H9 (cell line): Measurements from ENCODE around the gene SEL1L. TPM values are rescaled to one million over a fixed set of nuclear protein-coding genes. Genes with fewer than 3 reads are reported as not detected.

Source experiments
- DNase-seq: peaks from one replicate; pipeline ENCODE4 v3.0.0-alpha.2; 2017
- H2AFZ ChIP-seq: one replicate; pipeline ENCODE4 v1.6.1; 2013; ENCODE audit warnings: mild to moderate bottlenecking, low read length, control low read depth, moderate library complexity
- H2AK5ac ChIP-seq: 2 replicates; pipeline ENCODE4 v1.6.1; 2013; ENCODE audit warnings: low read length, control low read depth, mixed read lengths; ENCODE audit not compliant: insufficient read length
- H2BK120ac ChIP-seq: one replicate; pipeline ENCODE4 v1.6.1; 2013; ENCODE audit warnings: low read depth, mild to moderate bottlenecking, low read length, control low read depth, inconsistent platforms; ENCODE audit not compliant: poor library complexity, severe bottlenecking
- H2BK12ac ChIP-seq: 2 replicates; pipeline ENCODE4 v1.6.1; 2013; ENCODE audit warnings: low read length, control low read depth, mixed read lengths, low read depth; ENCODE audit not compliant: insufficient read length
- H2BK15ac ChIP-seq: 2 replicates; pipeline ENCODE4 v1.6.1; 2013; ENCODE audit warnings: low read depth, low read length, control low read depth
- H2BK20ac ChIP-seq: one replicate; pipeline ENCODE4 v1.6.1; 2013; ENCODE audit warnings: low read depth, mild to moderate bottlenecking, low read length, control low read depth, inconsistent platforms; ENCODE audit not compliant: poor library complexity, severe bottlenecking
- H2BK5ac ChIP-seq: 2 replicates; pipeline ENCODE4 v1.6.1; 2013; ENCODE audit warnings: low read length, control low read depth, mixed read lengths; ENCODE audit not compliant: insufficient read length
- H3K14ac ChIP-seq: 2 replicates; pipeline ENCODE4 v1.6.1; 2013; ENCODE audit warnings: low read length, control low read depth; ENCODE audit not compliant: insufficient read depth
- H3K18ac ChIP-seq: 2 replicates; pipeline ENCODE4 v1.6.1; 2013; ENCODE audit warnings: low read depth, mild to moderate bottlenecking, mixed read lengths, low read length, control low read depth; ENCODE audit not compliant: insufficient read length
- H3K23ac ChIP-seq: 2 replicates; pipeline ENCODE4 v1.6.1; 2013; ENCODE audit warnings: low read length, control low read depth, mixed read lengths, low read depth; ENCODE audit not compliant: insufficient read length
- H3K23me2 ChIP-seq: 2 replicates; pipeline ENCODE4 v1.6.1; 2013; ENCODE audit warnings: low read depth, mild to moderate bottlenecking, mixed read lengths, low read length, control low read depth; ENCODE audit not compliant: insufficient read length, poor library complexity, severe bottlenecking
- H3K27ac ChIP-seq: 2 replicates; pipeline ENCODE4 v1.5.1; 2013; ENCODE audit warnings: low read length, control low read depth, mixed read lengths, low read depth; ENCODE audit not compliant: insufficient read length
- H3K27me3 ChIP-seq: 2 replicates; pipeline ENCODE4 v1.6.1; 2013; ENCODE audit warnings: low read length, control low read depth, inconsistent platforms; ENCODE audit not compliant: insufficient read depth
- H3K4ac ChIP-seq: 2 replicates; pipeline ENCODE4 v1.6.1; 2013; ENCODE audit warnings: low read depth, mild to moderate bottlenecking, control low read depth, inconsistent platforms, low read length, moderate library complexity
- H3K4me1 ChIP-seq: 2 replicates; pipeline ENCODE4 v1.6.1; 2013; ENCODE audit warnings: low read length, control low read depth, inconsistent platforms; ENCODE audit not compliant: insufficient read depth
- H3K4me2 ChIP-seq: 2 replicates; pipeline ENCODE4 v1.6.1; 2013; ENCODE audit warnings: low read length, control low read depth, mixed read lengths; ENCODE audit not compliant: insufficient read length, insufficient read depth
- H3K56ac ChIP-seq: 2 replicates; pipeline ENCODE4 v1.6.1; 2013; ENCODE audit warnings: low read depth, mild to moderate bottlenecking, mixed read lengths, low read length, control low read depth; ENCODE audit not compliant: insufficient read length
- H3K79me1 ChIP-seq: 2 replicates; pipeline ENCODE4 v1.6.1; 2013; ENCODE audit warnings: low read depth, mild to moderate bottlenecking, moderate library complexity, low read length, control low read depth, inconsistent platforms; ENCODE audit not compliant: insufficient read depth, poor library complexity, severe bottlenecking
- H3K79me2 ChIP-seq: 2 replicates; pipeline ENCODE4 v1.6.1; 2013; ENCODE audit warnings: low read length, control low read depth, inconsistent platforms; ENCODE audit not compliant: insufficient read depth
- H3K9ac ChIP-seq: 2 replicates; pipeline ENCODE4 v1.6.1; 2013; ENCODE audit warnings: low read length, control low read depth, mixed read lengths; ENCODE audit not compliant: insufficient read length; ENCODE audit errors: extremely low read depth
- H3K9me3 ChIP-seq: one replicate; pipeline ENCODE4 v1.6.1; 2013; ENCODE audit warnings: low read depth, low read length, inconsistent platforms; ENCODE audit not compliant: control insufficient read depth
- H3T11ph ChIP-seq: one replicate; pipeline ENCODE4 v1.6.1; 2013; ENCODE audit warnings: mild to moderate bottlenecking, low read length, control low read depth, inconsistent platforms
- H4K20me1 ChIP-seq: one replicate; pipeline ENCODE4 v1.6.1; 2013; ENCODE audit not compliant: control insufficient read depth, insufficient read length, insufficient read depth
- H4K5ac ChIP-seq: 2 replicates; pipeline ENCODE4 v1.6.1; 2013; ENCODE audit warnings: low read depth, mild to moderate bottlenecking, mixed read lengths, low read length, control low read depth; ENCODE audit not compliant: insufficient read length
- H4K8ac ChIP-seq: replicated peaks from 2 replicates; pipeline ENCODE4 v1.6.1; 2013; ENCODE audit warnings: low read length, control low read depth, mixed read lengths, low read depth; ENCODE audit not compliant: insufficient read length
- H4K91ac ChIP-seq: 2 replicates; pipeline ENCODE4 v1.6.1; 2013; ENCODE audit warnings: low read depth, mild to moderate bottlenecking, moderate library complexity, mixed read lengths, low read length, control low read depth; ENCODE audit not compliant: insufficient read length
- H3K27ac Mint-ChIP-seq, 3 experiments: 2 replicates in 2 of 3; 3 replicates in 1 of 3; pipeline ENCODE4 v1.8.0; 2020 to 2021; ENCODE audit warnings: mixed read lengths in 3 of 3, mild to moderate bottlenecking in 1 of 3, moderate library complexity in 1 of 3
- H3K27me3 Mint-ChIP-seq: 2 replicates; pipeline ENCODE4 v1.8.0; 2021; ENCODE audit warnings: low read depth, mild to moderate bottlenecking, moderate library complexity, mixed read lengths
- H3K36me3 Mint-ChIP-seq, 3 experiments: 2 replicates in 2 of 3; 3 replicates in 1 of 3; pipeline ENCODE4 v1.8.0; 2020 to 2021; ENCODE audit warnings: low read depth in 3 of 3, mixed read lengths in 3 of 3; ENCODE audit not compliant: insufficient read depth in 1 of 3
- H3K4me1 Mint-ChIP-seq, 2 experiments: 2 replicates each; pipeline ENCODE4 v1.8.0; 2020; ENCODE audit warnings: mixed read lengths in 2 of 2
- H3K4me3 Mint-ChIP-seq, 2 experiments: 2 replicates in 1 of 2; 3 replicates in 1 of 2; pipeline ENCODE4 v1.8.0; 2020 to 2021; ENCODE audit warnings: mild to moderate bottlenecking in 2 of 2, mixed read lengths in 2 of 2, moderate library complexity in 1 of 2
- H3K9me3 Mint-ChIP-seq, 2 experiments: 2 replicates in 1 of 2; 3 replicates in 1 of 2; pipeline ENCODE4 v1.8.0; 2020; ENCODE audit warnings: mild to moderate bottlenecking in 2 of 2, mixed read lengths in 2 of 2, moderate library complexity in 1 of 2
- CTCF ChIP-seq: fragments of 200-600 bp; sonication (generic); conservative IDR thresholded peaks from 3 replicates; pipeline ENCODE4 v1.8.0; 2021; ENCODE audit warnings: antibody characterized with exemption, mild to moderate bottlenecking
- WGBS: extraction: QIAGEN DNeasy Blood & Tissue Kit; methylation state at CpG from one replicate; pipeline ENCODE4 v1.1.7; 2013; ENCODE audit warnings: missing lambda C conversion rate, low lambda C conversion rate, mixed read lengths; ENCODE audit not compliant: insufficient read length; ENCODE audit errors: extremely low coverage; 5-methylcytosine and 5-hydroxymethylcytosine counted together
- total RNA-seq: library from RNA; stranded (reverse); gene quantifications from 2 replicates; pipeline ENCODE4 v1.2.1, GENCODE V29; 2021

Gene SEL1L
- total RNA-seq, 1 experiment from 2014 or later = 27.5 TPM

DNA sequence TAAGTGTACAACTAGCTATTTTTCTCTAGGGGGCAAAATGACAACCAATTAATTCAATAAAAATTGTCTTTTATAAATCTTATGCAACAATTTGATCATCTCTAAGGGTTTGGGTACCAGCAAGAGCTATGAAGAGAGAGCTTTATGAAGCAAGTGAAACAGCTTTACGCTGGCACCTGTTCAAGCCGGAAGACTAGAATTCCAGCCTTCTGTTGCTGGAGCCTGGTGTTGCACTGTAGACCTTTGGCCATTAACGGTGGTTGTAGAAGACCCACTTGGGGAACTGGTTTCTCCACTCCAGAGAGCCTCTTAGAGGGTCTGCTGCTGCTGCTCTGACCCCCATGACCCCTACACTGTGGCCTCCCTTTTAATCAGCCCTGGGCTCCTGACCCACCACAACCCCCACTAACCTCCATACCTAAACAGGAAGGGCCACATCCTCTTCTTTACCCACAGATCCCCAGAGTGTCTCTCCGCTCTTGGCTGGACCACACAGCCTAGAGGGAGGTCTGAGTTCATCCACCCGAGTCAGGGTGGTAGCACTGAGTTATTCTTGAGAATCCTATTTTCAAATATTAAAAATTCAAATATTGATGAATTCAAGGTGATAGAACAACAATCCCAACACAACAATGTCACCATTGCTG, 79.0 kb downstream of the SEL1L start:
- Histone ChIP-seq H2BK12ac (no peak overlapping the region), H3K18ac (no peak overlapping the region), H3K14ac (no peak overlapping the region), H3K4me2 (no peak overlapping the region), H4K91ac (no peak overlapping the region), H2BK20ac (no peak overlapping the region), H2AK5ac (no peak overlapping the region), H3K4ac (no peak overlapping the region), H3K9ac (no peak overlapping the region), H3T11ph (no peak overlapping the region), H3K27me3 (no peaks in the 10 kb centered on the region), H2BK120ac (no peak overlapping the region), H3K27ac (no peak overlapping the region), H2BK15ac (no peak overlapping the region), H3K79me1 (no peaks in the 10 kb centered on the region), H3K23ac (no peak overlapping the region), H3K23me2 (no peaks in the 10 kb centered on the region), H3K79me2 (no peaks in the 10 kb centered on the region), H3K56ac (no peak overlapping the region), H2BK5ac (no peak overlapping the region), H2AFZ (no peak overlapping the region), H3K9me3 (no peaks in the 10 kb centered on the region), H4K5ac (no peak overlapping the region), H4K8ac (no peak overlapping the region), H3K4me1 (peaks cover 4% of the 10 kb centered on the region; the same call in 1 of the 2 replicates), H4K20me1 (no peaks in the 10 kb centered on the region)
- H3K4me3 Mint-ChIP-seq = no peak overlapping the region
- no peaks in the 10 kb centered on the region for H3K27me3 Mint-ChIP-seq
- no peak overlapping the region for H3K27ac Mint-ChIP-seq
- peaks cover 19% of the 10 kb centered on the region in 2 experiments for H3K4me1 Mint-ChIP-seq
- WGBS = no CpG with 5 or more reads among the region's 5 CpGs
- DNase-seq = no peak
- no peaks in the 10 kb centered on the region for H3K36me3 Mint-ChIP-seq
- TF ChIP-seq CTCF = no peak
- H3K9me3 Mint-ChIP-seq = peaks cover 2 to 3% of the 10 kb centered on the region in 2 experiments; a peak in 3 of 5 replicates
